HEK293 (cell line): ENCODE data around the gene S1PR5.

Source experiments
- CTCF ChIA-PET: fragments of 350-600 bp; formaldehyde crosslinking; extraction: SDS; loops from one replicate; lab custom pipeline; 2021; ENCODE audit warnings: antibody characterized with exemption; lab: Yijun Ruan, JAX
- POLR2A ChIA-PET: fragments of 300-600 bp; formaldehyde crosslinking; extraction: SDS; loops from one replicate; lab custom pipeline; 2020; ENCODE audit warnings: antibody characterized with exemption, inconsistent platforms; lab: Yijun Ruan, JAX
- H3K27ac ChIP-seq: fragments of 200-500 bp; sonication (Bioruptor generic); 2 replicates; pipeline ENCODE4 v1.5.1; 2014; ENCODE audit warnings: low read depth, low read length, control low read depth, inconsistent platforms; ENCODE audit errors: extremely low read depth
- H3K36me3 ChIP-seq, 2 experiments: fragments of 200-500 bp in 1 of 2; sonication (Bioruptor generic) in 1 of 2; 1 replicate in 1 of 2; 2 replicates in 1 of 2; pipeline ENCODE4 v1.5.1; 2014 to 2017; ENCODE audit warnings: inconsistent platforms in 2 of 2, low read length in 2 of 2; ENCODE audit not compliant: control insufficient read depth in 2 of 2, insufficient read depth in 1 of 2
- H3K4me1 ChIP-seq: fragments of 200-500 bp; sonication (Bioruptor generic); 2 replicates; pipeline ENCODE4 v1.5.1; 2014; ENCODE audit warnings: mild to moderate bottlenecking, low read length, inconsistent platforms; ENCODE audit not compliant: control insufficient read depth, insufficient read depth
- H3K4me3 ChIP-seq: 2 replicates; pipeline ENCODE4 v1.5.1; 2011; ENCODE audit warnings: low read depth, mild to moderate bottlenecking, control low read depth, low read length, moderate library complexity
- H3K9me3 ChIP-seq: fragments of 200-500 bp; sonication (Bioruptor generic); 2 replicates; pipeline ENCODE4 v1.5.1; 2014; ENCODE audit warnings: low read depth, low read length, inconsistent platforms; ENCODE audit not compliant: control insufficient read depth, insufficient read depth
- GLI4 ChIP-seq: fragments of 450-650 bp; formaldehyde crosslinking; IDR thresholded peaks from 2 replicates; pipeline ENCODE4 v1.5.1; 2016; ENCODE audit warnings: missing biosample characterization, missing genetic modification characterization
- MZF1 ChIP-seq: fragments of 450-650 bp; formaldehyde crosslinking; IDR thresholded peaks from 2 replicates; pipeline ENCODE4 v1.5.1; 2017; ENCODE audit warnings: missing biosample characterization, missing genetic modification characterization, borderline replicate concordance
- SALL2 ChIP-seq: fragments of 450-650 bp; formaldehyde crosslinking; IDR thresholded peaks from 2 replicates; pipeline ENCODE4 v1.5.0; 2017; ENCODE audit warnings: missing biosample characterization, mild to moderate bottlenecking, missing genetic modification characterization, borderline replicate concordance
- TRIM28 ChIP-seq: IDR thresholded peaks from 2 replicates; pipeline ENCODE4 v1.6.1; 2011; ENCODE audit warnings: low read length, control low read depth, borderline replicate concordance
- WT1 ChIP-seq: fragments of 450-650 bp; formaldehyde crosslinking; IDR thresholded peaks from 2 replicates; pipeline ENCODE4 v1.5.1; 2016; ENCODE audit warnings: missing biosample characterization, missing genetic modification characterization
- ZFP37 ChIP-seq: fragments of 450-650 bp; formaldehyde crosslinking; IDR thresholded peaks from 2 replicates; pipeline ENCODE4 v1.5.1; 2016; ENCODE audit warnings: missing biosample characterization, missing genetic modification characterization
- ZNF121 ChIP-seq: fragments of 450-650 bp; formaldehyde crosslinking; IDR thresholded peaks from 2 replicates; pipeline ENCODE4 v1.5.1; 2016; ENCODE audit warnings: missing biosample characterization, missing genetic modification characterization
- ZNF146 ChIP-seq: fragments of 450-650 bp; formaldehyde crosslinking; IDR thresholded peaks from 2 replicates; pipeline ENCODE4 v1.5.1; 2016; ENCODE audit warnings: missing biosample characterization, missing genetic modification characterization
- ZNF175 ChIP-seq: fragments of 450-650 bp; formaldehyde crosslinking; IDR thresholded peaks from 2 replicates; pipeline ENCODE4 v1.5.1; 2016; ENCODE audit warnings: missing biosample characterization, missing genetic modification characterization
- ZNF239 ChIP-seq: fragments of 450-650 bp; formaldehyde crosslinking; IDR thresholded peaks from 2 replicates; pipeline ENCODE4 v1.5.1; 2016; ENCODE audit warnings: missing biosample characterization, missing genetic modification characterization
- ZNF248 ChIP-seq: fragments of 450-650 bp; formaldehyde crosslinking; IDR thresholded peaks from 2 replicates; pipeline ENCODE4 v1.5.1; 2017; ENCODE audit warnings: missing biosample characterization, missing genetic modification characterization
- ZNF324 ChIP-seq: fragments of 450-650 bp; formaldehyde crosslinking; IDR thresholded peaks from 2 replicates; pipeline ENCODE4 v1.5.1; 2016; ENCODE audit warnings: missing biosample characterization, missing genetic modification characterization
- ZNF350 ChIP-seq: fragments of 450-650 bp; formaldehyde crosslinking; IDR thresholded peaks from 2 replicates; pipeline ENCODE4 v1.5.0; 2017; ENCODE audit warnings: missing biosample characterization, mild to moderate bottlenecking, missing genetic modification characterization
- ZNF391 ChIP-seq: fragments of 450-650 bp; formaldehyde crosslinking; IDR thresholded peaks from 2 replicates; pipeline ENCODE4 v1.5.1; 2016; ENCODE audit warnings: low read depth, missing biosample characterization, missing genetic modification characterization, borderline replicate concordance
- ZNF423 ChIP-seq: fragments of 450-650 bp; formaldehyde crosslinking; IDR thresholded peaks from 2 replicates; pipeline ENCODE4 v1.5.1; 2016; ENCODE audit warnings: missing biosample characterization, missing genetic modification characterization
- ZNF521 ChIP-seq: fragments of 450-650 bp; formaldehyde crosslinking; IDR thresholded peaks from 2 replicates; pipeline ENCODE4 v1.5.1; 2017; ENCODE audit warnings: missing biosample characterization, mild to moderate bottlenecking, missing genetic modification characterization
- ZNF544 ChIP-seq: fragments of 450-650 bp; formaldehyde crosslinking; IDR thresholded peaks from 2 replicates; pipeline ENCODE4 v1.5.0; 2017; ENCODE audit warnings: missing biosample characterization, missing genetic modification characterization
- ZNF626 ChIP-seq: fragments of 450-650 bp; sonication (Bioruptor Pico); formaldehyde crosslinking; IDR thresholded peaks from 2 replicates; pipeline ENCODE4 v1.5.1; 2018; ENCODE audit warnings: missing biosample characterization, missing genetic modification characterization, inconsistent platforms
- ZNF664 ChIP-seq: fragments of 450-650 bp; formaldehyde crosslinking; IDR thresholded peaks from 2 replicates; pipeline ENCODE4 v1.5.1; 2016; ENCODE audit warnings: missing biosample characterization, missing genetic modification characterization
- ZNF670 ChIP-seq: fragments of 450-650 bp; formaldehyde crosslinking; IDR thresholded peaks from 2 replicates; pipeline ENCODE4 v1.5.1; 2016; ENCODE audit warnings: missing biosample characterization, missing genetic modification characterization, low read depth
- ZNF677 ChIP-seq: fragments of 450-650 bp; IDR thresholded peaks from 2 replicates; pipeline ENCODE4 v1.5.0; 2018; ENCODE audit warnings: missing biosample characterization, mild to moderate bottlenecking, missing genetic modification characterization, moderate library complexity
- ZNF830 ChIP-seq: fragments of 450-650 bp; IDR thresholded peaks from 2 replicates; pipeline ENCODE4 v1.5.0; 2018; ENCODE audit warnings: missing biosample characterization, missing genetic modification characterization, low read depth, mild to moderate bottlenecking, moderate library complexity
- ZSCAN30 ChIP-seq: fragments of 450-650 bp; IDR thresholded peaks from 2 replicates; pipeline ENCODE4 v1.5.1; 2018; ENCODE audit warnings: missing biosample characterization, mild to moderate bottlenecking, missing genetic modification characterization, moderate library complexity
- TF ChIP-seq, protein P1 (sequence below): fragments of 450-650 bp; formaldehyde crosslinking; conservative IDR thresholded peaks from 2 replicates; pipeline ENCODE4 v1.5.1; 2016; ENCODE audit warnings: low read depth, missing biosample characterization, missing genetic modification characterization
- TF ChIP-seq, protein P2 (sequence below): fragments of 450-650 bp; formaldehyde crosslinking; IDR thresholded peaks from 2 replicates; pipeline ENCODE4 v1.5.1; 2016; ENCODE audit warnings: missing biosample characterization, missing genetic modification characterization

S1PR5 gene

DNA sequence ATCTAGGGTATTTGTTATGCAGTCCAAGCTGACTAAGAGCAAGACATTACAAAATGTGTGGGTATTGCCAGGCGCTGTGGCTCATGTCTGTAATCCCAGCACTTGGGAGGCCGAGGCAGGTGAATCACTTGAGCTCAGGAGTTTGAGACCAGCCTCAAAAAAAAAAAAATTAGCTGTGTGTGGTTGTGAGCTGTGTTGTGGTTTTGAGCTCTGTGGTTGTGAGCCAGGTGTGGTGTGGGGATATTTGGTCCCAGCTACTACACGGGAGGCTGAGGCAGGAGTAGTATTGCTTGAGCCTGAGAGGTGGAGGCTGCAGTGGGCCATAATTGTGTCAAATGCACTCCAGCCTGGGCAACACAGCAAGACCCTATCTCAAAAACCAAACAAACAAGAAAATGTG, 8.5 kb downstream of the S1PR5 start:
- Histone ChIP-seq H3K9me3 (no peaks in the 10 kb centered on the region), H3K4me3 (no peak overlapping the region), H3K27ac (no peak overlapping the region), H3K36me3 (no peaks in the 10 kb centered on the region), H3K4me1 (no peaks in the 10 kb centered on the region)
- ChIA-PET CTCF (interaction anchor here (0.7 to 2.8 kb wide), 11 partner anchors 9 to 80 kb away, joined by 3 to 18 read pairs (median 3); partner anchors contain the start of gene S1PR5), POLR2A (no interaction called here)
- TF ChIP-seq, protein P1, sequence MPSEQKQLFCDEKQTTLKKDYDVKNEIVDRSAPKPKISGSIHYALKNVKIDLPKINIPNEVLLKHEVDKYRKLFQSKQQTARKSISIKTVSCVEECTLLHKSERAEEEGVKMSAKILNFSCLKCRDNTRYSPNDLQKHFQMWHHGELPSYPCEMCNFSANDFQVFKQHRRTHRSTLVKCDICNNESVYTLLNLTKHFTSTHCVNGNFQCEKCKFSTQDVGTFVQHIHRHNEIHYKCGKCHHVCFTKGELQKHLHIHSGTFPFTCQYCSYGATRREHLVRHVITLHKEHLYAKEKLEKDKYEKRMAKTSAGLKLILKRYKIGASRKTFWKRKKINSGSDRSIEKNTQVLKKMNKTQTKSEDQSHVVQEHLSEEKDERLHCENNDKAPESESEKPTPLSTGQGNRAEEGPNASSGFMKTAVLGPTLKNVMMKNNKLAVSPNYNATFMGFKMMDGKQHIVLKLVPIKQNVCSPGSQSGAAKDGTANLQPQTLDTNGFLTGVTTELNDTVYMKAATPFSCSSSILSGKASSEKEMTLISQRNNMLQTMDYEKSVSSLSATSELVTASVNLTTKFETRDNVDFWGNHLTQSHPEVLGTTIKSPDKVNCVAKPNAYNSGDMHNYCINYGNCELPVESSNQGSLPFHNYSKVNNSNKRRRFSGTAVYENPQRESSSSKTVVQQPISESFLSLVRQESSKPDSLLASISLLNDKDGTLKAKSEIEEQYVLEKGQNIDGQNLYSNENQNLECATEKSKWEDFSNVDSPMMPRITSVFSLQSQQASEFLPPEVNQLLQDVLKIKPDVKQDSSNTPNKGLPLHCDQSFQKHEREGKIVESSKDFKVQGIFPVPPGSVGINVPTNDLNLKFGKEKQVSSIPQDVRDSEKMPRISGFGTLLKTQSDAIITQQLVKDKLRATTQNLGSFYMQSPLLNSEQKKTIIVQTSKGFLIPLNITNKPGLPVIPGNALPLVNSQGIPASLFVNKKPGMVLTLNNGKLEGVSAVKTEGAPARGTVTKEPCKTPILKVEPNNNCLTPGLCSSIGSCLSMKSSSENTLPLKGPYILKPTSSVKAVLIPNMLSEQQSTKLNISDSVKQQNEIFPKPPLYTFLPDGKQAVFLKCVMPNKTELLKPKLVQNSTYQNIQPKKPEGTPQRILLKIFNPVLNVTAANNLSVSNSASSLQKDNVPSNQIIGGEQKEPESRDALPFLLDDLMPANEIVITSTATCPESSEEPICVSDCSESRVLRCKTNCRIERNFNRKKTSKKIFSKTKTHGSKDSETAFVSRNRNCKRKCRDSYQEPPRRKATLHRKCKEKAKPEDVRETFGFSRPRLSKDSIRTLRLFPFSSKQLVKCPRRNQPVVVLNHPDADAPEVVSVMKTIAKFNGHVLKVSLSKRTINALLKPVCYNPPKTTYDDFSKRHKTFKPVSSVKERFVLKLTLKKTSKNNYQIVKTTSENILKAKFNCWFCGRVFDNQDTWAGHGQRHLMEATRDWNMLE: no peak
- TF ChIP-seq ZNF664 (no peak), ZNF121 (peak; percentile 92), ZNF350 (tag by site-specific recombination) (no peak)

DNA sequence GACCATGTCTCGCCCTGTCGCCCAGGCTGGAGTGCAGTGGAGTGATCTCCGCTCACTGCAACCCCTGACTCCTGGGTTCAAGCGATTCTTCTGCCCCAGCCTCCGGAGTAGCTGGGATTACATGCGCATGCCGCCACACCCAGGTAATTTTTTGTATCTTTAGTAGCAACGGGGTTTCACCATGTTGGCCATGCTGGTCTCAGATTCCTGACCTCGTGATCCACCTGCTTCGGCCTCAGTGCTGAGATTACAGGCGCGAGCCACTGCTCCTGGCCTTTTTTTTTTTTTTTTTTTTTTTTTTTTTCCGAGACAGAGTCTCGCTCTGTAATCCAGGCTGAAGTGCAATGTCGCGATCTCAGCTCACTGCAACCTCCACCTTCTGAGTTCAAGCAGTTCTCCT, 9.2 kb downstream of the S1PR5 start:
- H3K4me1 ChIP-seq: no peaks in the 10 kb centered on the region
- H3K27ac ChIP-seq: no peak overlapping the region
- CTCF ChIA-PET: interaction anchor here (0.8 to 2.8 kb wide), 6 partner anchors 9 to 45 kb away, joined by 3 to 18 read pairs (median 4); partner anchors contain the start of gene S1PR5
- no peak for TF ChIP-seq ZNF830 (tag by site-specific recombination)
- no peak for TF ChIP-seq ZNF677
- TF ChIP-seq, protein P2, sequence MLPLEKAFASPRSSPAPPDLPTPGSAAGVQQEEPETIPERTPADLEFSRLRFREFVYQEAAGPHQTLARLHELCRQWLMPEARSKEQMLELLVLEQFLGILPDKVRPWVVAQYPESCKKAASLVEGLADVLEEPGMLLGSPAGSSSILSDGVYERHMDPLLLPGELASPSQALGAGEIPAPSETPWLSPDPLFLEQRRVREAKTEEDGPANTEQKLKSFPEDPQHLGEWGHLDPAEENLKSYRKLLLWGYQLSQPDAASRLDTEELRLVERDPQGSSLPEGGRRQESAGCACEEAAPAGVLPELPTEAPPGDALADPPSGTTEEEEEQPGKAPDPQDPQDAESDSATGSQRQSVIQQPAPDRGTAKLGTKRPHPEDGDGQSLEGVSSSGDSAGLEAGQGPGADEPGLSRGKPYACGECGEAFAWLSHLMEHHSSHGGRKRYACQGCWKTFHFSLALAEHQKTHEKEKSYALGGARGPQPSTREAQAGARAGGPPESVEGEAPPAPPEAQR (tag by site-specific recombination): no peak
- TF ChIP-seq ZNF544 (tag by site-specific recombination): no peak
- no peak for TF ChIP-seq ZNF626
- TF ChIP-seq ZNF521 (tag by site-specific recombination): no peak
- TF ChIP-seq WT1: no peak
- TF ChIP-seq ZNF391 (tag by site-specific recombination): no peak
- TF ChIP-seq SALL2 (tag by site-specific recombination): no peak
- TF ChIP-seq ZNF175: no peak
- no peaks in the 10 kb centered on the region for H3K9me3 ChIP-seq
- no peaks in the 10 kb centered on the region for H3K36me3 ChIP-seq
- no peak overlapping the region for H3K4me3 ChIP-seq
- POLR2A ChIA-PET: no interaction called here

DNA sequence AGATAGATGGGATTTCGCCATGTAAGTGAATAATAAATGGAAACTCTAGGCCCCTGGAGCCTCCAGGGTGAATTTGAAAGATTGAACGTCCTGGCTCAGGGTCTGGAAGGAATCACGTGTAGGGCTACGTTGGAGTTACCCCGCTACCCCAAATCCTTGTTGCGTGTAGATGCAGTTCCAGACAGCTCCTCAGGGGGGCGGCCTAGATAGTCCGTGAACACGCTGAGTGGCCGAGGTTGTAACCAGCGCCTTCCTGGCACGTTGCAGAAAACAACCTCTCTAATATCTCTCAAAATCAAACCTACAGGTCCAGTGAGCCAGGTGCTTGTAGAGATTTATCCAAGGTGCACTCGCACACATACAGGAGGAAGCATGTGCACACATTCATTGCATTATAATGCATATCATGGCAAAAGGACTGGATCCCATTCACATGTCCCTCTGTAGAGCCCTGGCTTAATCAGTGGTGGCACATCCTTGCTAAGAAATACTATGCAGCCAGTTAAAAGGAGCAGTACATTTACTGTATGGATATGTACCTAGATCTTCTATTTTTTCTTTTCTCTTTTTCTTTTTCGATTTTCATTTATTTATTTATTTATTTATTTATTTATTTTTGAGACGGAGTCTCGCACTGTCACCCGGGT, 11.5 kb downstream of the S1PR5 start:
- H3K36me3 ChIP-seq: no peaks in the 10 kb centered on the region
- peaks cover 4% of the 10 kb centered on the region; the same call in 1 of the 2 replicates for H3K4me1 ChIP-seq
- ChIA-PET POLR2A (interaction anchor here (0.5 to 0.7 kb wide), 2 partner anchors 10 to 194 kb away, joined by 3 to 4 read pairs; no protein-coding TSS in a partner anchor), CTCF (interaction anchor here (0.6 to 1.0 kb wide), 7 partner anchors 11 to 1811 kb away, joined by 3 to 5 read pairs (median 3); no protein-coding TSS in a partner anchor)
- no peaks in the 10 kb centered on the region for H3K9me3 ChIP-seq
- no peak overlapping the region for H3K27ac ChIP-seq
- no peak overlapping the region for H3K4me3 ChIP-seq
- no peak for TF ChIP-seq ZNF248 (tag by site-specific recombination)
- TF ChIP-seq ZNF324: no peak
- no peak for TF ChIP-seq TRIM28
- peak; percentile 35; the same call in 1 of the 2 replicates for TF ChIP-seq ZNF664
- TF ChIP-seq ZSCAN30 (tag by site-specific recombination): 0 out of 2 replicates have a peak, but pooled peaks have one; percentile 24
- TF ChIP-seq ZNF239 (tag by site-specific recombination): no peak
- TF ChIP-seq ZNF146 (tag by site-specific recombination): peak; percentile 92
- TF ChIP-seq GLI4 (tag by site-specific recombination): no peak
- TF ChIP-seq ZNF670 (tag by site-specific recombination): no peak
- no peak for TF ChIP-seq ZNF423 (tag by site-specific recombination)
- 0 out of 2 replicates have a peak, but pooled peaks have one; percentile 27 for TF ChIP-seq MZF1 (tag by site-specific recombination)
- TF ChIP-seq ZFP37 (tag by site-specific recombination): no peak
